Inferior parietal cortex (tissue), 1 donor: ENCODE results near the gene NR5A1.

Experiments
- DNase-seq: peaks from one replicate; pipeline ENCODE4 v3.0.0-alpha.2; 2016; ENCODE audit errors: extremely low spot score

The NR5A1 gene

GRCh38 chr9:124480621-124480981, 26.6 kb downstream of the NR5A1 start:
- DNase-seq: no peak

- no peak for DNase-seq
These were observed 27.1 kb downstream of the NR5A1 start for GRCh38 chr9:124479947-124480620.

- DNase-seq: no peak
These were observed 27.8 kb downstream of the NR5A1 start for GRCh38 chr9:124479371-124479770.

GRCh38 chr9:124478354-124478753, 28.8 kb downstream of the NR5A1 start:
- no peak for DNase-seq

GRCh38 chr9:124477648-124478285, 29.4 kb downstream of the NR5A1 start:
- no peak for DNase-seq

- no peak for DNase-seq
These were observed 30.0 kb downstream of the NR5A1 start for GRCh38 chr9:124477211-124477647.

- DNase-seq: no peak
These were observed 31.1 kb downstream of the NR5A1 start for GRCh38 chr9:124475868-124476690.

GRCh38 chr9:124475158-124475867, 31.9 kb downstream of the NR5A1 start:
- DNase-seq: no peak

- DNase-seq: no peak
These were observed 33.0 kb downstream of the NR5A1 start for GRCh38 chr9:124474151-124474550.

- DNase-seq: no peak
These were observed 33.9 kb downstream of the NR5A1 start for GRCh38 chr9:124473310-124473709.

GRCh38 chr9:124472770-124473169, 34.4 kb downstream of the NR5A1 start:
- DNase-seq: no peak

- no peak for DNase-seq
These were observed 35.4 kb downstream of the NR5A1 start for GRCh38 chr9:124471761-124472160.

- DNase-seq: no peak
These were observed 36.5 kb downstream of the NR5A1 start for GRCh38 chr9:124470726-124471125.

GRCh38 chr9:124470306-124470705, 36.9 kb downstream of the NR5A1 start:
- DNase-seq: no peak

- no peak for DNase-seq
These were observed 38.0 kb downstream of the NR5A1 start for GRCh38 chr9:124469011-124469832.

- DNase-seq: no peak
These were observed 39.0 kb downstream of the NR5A1 start for GRCh38 chr9:124468061-124468740.

GRCh38 chr9:124467410-124468060, 39.7 kb downstream of the NR5A1 start:
- DNase-seq: no peak

- no peak for DNase-seq
These were observed 41.5 kb downstream of the NR5A1 start for GRCh38 chr9:124465736-124466135.

GRCh38 chr9:124462739-124463138, 44.5 kb downstream of the NR5A1 start:
- no peak for DNase-seq

GRCh38 chr9:124458441-124458840, 48.8 kb downstream of the NR5A1 start:
- no peak for DNase-seq
